Mesenteric fat pad (tissue), 1 donor: ENCODE data around the gene GCNT2. TPM values are rescaled to one million over a fixed set of nuclear protein-coding genes. Genes with fewer than 3 reads are reported as not detected.
"Not testable (repeated sequence)": the region's sequence is repeated elsewhere in the genome, so short reads cannot be mapped to it uniquely, and the experiment has no call there.

Experiments
- DNase-seq: peaks from one replicate; pipeline ENCODE4 v3.0.0-alpha.2; 2020; ENCODE audit warnings: low spot score
- total RNA-seq: library from RNA; stranded (reverse); fragmentation: NEBNext Ultra II Directional; extraction: Animal tissue kit (Norgen Biotek cat#: 25700); gene quantifications from one replicate; pipeline ENCODE4 v1.2.1, GENCODE V29; 2021
- donor health status: DM: yes; HTN: yes; CAD: no.

Gene GCNT2
- total RNA-seq, 1 donor from 2014 or later: 3.0 TPM

DNA sequence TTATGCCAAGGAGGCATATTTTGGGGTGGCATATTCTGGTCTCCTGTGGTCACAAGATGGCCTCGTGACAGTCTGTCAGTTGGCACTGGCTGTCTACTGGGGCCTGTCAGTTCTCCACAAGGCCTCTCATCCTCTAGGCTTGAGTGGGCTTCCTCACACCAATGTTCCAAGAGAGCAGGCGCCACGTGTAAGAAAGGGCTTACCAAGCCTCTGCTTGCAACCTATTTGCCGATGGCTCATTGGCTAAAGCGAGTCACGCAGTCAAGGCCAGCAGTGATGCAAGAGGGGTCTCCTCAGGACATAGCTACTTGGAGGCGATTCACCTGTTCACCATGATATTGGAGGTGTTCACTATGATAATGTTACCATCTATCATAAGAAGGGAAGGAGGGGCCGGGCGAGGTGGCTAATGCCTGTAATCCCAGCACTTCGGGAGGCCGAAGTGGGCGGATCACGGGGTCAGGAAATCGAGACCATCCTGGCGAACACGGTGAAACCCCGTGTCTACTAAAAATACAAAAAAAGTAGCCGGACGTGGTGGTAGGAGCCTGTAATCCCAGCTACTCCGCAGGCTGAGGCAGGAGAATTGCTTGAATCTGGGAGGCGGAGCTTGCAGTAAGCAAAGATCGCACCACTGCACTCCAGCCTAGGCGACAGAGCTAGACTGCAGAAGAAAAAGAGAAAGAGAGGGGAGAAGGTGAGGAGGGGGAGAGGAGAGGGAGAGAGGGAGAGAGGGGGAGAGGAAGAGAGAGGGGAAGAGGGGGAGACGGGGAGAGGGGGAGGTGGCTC is 138.0 kb downstream of the GCNT2 start:
- no peak for DNase-seq

DNA sequence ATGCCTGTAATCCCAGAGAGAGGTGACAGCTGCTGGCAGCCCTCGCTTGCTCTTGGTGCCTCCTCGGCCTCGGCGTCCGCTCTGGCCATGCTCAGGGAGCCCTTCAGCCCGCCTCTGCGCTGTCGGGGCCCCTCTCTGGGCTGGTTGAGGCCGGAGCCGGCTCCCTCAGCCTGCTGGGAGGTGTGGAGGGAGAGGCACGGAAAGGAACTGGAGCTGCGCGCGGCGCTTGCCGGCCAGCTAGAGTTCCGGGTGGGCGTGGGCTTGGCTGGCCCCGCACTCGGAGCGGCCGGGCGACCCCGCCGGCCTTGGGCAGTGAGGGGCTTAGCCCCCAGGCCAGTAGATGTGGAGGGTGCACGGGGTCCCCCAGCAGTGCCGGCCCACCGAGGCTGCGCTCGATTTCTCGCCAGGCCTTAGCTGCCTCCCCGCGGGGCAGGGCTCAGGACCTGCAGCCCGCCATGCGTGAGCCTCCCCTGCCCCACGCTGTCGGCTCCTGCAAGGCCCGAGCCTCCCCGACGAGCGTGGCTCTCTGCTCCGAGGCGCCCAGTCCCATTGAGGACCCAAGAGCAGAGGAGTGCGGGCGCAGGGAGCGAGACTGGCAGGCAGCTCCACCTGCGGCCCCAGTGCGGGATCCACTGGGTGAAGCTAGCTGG is 138.7 kb downstream of the GCNT2 start:
- DNase-seq: no peak

DNA sequence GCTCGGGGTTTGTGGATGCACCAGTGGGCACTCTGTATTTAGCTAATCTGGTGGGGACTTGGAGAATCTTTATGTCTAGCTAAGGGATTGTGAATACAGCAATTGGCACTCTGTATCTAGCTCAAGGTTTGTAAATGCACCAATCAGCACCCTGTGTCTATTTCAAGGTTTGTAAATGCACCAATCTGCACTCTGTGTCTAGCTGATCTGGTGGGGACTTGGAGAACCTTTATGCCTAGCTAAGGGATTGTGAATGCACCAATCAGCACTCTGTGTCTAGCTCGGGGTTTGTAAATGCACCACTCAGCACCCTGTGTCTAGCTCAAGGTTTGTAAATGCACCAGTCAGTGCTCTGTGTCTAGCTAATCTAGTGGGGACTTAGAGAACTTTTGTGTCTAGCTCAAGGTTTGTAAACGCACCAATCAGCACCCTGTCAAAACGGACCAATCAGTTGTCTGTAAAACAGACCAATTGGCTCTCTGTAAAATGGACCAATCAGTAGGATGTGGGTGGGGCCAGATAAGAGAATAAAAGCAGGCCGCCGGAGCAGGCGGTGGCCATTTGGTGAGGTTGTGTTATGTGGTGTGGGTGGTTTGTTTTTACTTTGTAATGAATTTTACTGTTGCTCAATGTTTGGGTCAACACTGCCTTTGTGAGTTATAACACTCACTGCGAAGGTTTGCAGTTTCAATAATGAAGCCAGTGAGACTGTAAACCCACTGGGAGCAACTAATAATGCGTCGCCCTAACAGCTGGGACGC is 139.5 kb downstream of the GCNT2 start:
- not testable (repeated sequence) for DNase-seq

DNA sequence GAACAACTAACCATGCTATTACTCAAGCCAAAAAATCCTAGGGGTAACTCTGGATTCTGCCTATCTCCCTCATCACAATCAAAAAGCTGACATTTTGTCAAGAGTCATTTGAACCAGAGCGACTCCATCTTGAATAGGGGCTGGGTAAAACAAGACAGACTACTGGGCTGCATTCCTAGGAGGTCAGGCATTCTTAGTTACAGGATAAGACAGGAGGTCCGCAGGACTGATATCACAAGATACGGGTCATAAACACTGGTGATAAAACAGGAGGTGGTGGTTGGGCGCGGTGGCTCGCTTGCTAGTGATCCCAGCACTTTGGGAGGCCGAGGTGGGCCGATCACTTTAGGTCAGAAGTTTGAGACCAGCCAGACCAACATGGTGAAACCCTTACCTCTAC is 141.1 kb downstream of the GCNT2 start:
- DNase-seq: no peak

DNA sequence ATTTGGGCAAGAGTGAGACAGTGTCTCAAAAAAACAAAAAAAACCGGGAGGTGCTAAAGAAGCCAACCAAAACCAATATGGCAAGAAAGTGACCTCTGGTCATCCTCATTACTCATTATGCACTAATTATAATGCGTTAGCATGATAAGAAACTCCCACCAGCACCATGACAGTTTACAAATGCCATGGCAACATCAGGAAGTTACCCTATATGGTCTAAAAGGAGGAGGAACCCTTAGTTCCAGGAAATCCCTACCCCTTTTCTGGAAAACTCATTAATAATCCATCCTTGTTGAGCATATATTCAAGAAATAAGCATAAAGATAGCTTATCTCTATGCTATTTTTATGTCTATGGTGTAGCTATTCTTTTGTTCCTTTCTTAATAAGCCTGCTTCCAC is 141.6 kb downstream of the GCNT2 start:
- no peak for DNase-seq

DNA sequence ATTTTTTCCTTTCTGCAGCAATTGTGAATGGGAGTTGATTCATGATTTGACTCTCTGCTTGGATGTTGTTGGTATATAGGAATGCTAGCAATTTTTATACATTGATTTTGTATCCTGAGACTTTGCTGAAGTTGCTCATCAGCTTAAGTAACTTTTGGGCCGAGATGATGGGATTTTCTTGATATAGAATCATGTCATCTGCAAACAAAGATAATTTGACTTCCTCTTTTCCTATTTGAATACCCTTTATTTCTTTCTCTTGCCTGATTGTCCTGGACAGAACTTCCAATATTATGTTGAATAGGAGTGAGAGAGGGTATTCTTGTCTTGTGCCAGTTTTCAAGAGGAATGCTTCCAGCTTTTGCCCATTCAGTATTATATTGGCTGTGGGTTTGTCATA is 144.4 kb downstream of the GCNT2 start:
- not testable (repeated sequence) for DNase-seq

DNA sequence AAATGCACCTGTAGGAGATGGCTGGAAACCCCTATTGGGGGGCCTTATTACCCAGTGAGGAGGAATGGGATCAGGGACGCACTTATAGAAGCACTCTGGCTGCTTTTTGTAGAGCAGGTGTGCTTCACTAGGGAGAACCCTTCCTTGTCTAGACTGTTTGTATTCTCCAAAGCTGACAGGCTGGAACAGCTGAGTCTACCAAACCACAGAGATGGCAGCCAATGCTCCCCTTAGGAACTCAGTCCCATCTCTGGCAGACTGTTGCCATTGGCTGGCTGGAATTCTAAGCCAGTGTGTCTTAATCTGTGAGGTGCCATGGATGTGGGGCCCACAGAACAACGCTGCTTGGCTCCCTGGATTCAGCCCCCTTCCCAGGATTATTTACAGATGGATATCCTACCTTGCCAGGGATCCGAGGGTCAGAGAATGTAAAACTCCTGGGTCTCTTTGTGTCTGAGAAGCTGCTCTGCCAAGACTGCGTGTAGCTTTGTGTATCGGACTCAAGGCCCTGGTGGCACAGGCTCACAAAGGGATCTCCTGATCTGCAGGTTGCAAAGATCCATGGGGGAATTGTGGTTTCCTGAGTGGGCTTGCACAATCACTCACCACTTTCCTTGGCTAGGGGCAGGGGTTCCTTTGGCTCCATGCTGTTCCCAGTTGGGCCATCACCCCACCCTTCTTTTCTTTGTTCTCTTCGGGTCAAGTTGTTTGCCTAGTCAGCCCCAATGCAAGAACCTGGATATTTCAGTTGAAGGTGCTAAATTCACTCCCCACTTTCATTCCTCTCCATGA is 147.2 kb downstream of the GCNT2 start:
- no peak for DNase-seq

DNA sequence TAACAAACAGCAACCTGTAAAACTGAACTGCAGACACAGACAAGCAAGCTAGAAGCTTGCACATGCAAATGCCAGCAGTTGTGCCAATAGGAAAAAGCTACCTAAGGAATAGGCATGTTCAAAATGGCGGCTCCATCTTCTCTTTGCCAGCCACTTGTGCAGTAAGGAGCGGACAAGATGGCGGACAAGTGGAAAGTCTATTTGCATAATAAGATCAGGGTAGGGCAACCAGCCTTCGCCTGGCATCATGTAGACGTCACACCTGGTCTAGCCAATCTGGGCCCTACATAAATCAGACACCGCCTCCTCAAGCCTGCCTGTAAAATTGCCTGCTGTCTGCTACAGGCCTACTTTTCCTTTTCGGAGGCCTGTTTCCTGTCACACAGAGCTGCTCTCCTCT is 155.3 kb downstream of the GCNT2 start:
- no peak for DNase-seq

DNA sequence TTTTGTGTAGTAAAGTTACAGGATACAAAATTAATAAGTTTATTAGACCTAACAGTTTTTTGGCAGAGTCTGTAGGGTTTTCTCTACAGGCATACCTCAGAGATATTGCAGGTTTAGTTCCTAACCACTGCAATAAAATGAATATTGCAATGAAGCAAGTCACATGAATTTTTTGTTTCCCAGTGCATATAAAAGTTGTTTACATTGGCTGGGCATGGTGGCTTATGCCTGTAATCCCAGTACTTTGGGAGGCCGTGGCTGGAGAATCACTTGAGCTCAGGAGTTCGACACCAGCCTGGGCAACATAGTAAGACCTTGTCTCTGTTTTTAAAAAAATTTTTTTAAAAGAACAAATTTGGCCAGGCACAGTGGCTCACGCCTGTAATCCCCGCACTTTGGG is 157.3 kb downstream of the GCNT2 start:
- no peak for DNase-seq

Other genes with a start within 250 kb of the GCNT2 start
- gene TFAP2A, start 106.3 kb upstream of the GCNT2 start, total RNA-seq: 1.9 TPM
- gene C6orf52, start 173.3 kb downstream of the GCNT2 start, total RNA-seq: 1.1 TPM
- 17.3 TPM for gene PAK1IP1, start 173.6 kb downstream of the GCNT2 start, total RNA-seq
- 84.8 TPM for gene TMEM14C, start 201.7 kb downstream of the GCNT2 start, total RNA-seq
- gene TMEM14B, start 226.5 kb downstream of the GCNT2 start, total RNA-seq: 67.8 TPM